Stimulated activated CD4-positive, alpha-beta T cell treated with anti-CD3 and anti-CD28 coated beads, Interleukin-15, amount 100 ng/mL, for 24 hours (primary cell): ENCODE results near the gene ENOX1.

Experiments used
- DNase-seq: peaks from one replicate; pipeline ENCODE4 v3.0.0-alpha.2; 2020

ENOX1 gene

GRCh38 chr13:43664700-43665191 lies 122.0 kb downstream of the ENOX1 start:
- peak; percentile 5 for DNase-seq

GRCh38 chr13:43663474-43664090 lies 123.2 kb downstream of the ENOX1 start:
- DNase-seq, result no peak

- no peak for DNase-seq
Observed at GRCh38 chr13:43662976-43663375, 123.8 kb downstream of the ENOX1 start.

- no peak for DNase-seq
Observed at GRCh38 chr13:43661161-43661830, 125.5 kb downstream of the ENOX1 start.

GRCh38 chr13:43657485-43657884 lies 129.3 kb downstream of the ENOX1 start:
- no peak for DNase-seq

GRCh38 chr13:43653980-43654379 lies 132.8 kb downstream of the ENOX1 start:
- DNase-seq, result no peak

- no peak for DNase-seq
Observed at GRCh38 chr13:43653395-43653794, 133.4 kb downstream of the ENOX1 start.

GRCh38 chr13:43652760-43653159 lies 134.0 kb downstream of the ENOX1 start:
- no peak for DNase-seq

- no peak for DNase-seq
Observed at GRCh38 chr13:43650882-43651281, 135.9 kb downstream of the ENOX1 start.

- no peak for DNase-seq
Observed at GRCh38 chr13:43648733-43649132, 138.0 kb downstream of the ENOX1 start.

GRCh38 chr13:43647471-43647870 lies 139.3 kb downstream of the ENOX1 start:
- no peak for DNase-seq

GRCh38 chr13:43640476-43640875 lies 146.3 kb downstream of the ENOX1 start:
- no peak for DNase-seq

- DNase-seq, result no peak
Observed at GRCh38 chr13:43631106-43631505, 155.7 kb downstream of the ENOX1 start.

GRCh38 chr13:43629691-43630480 lies 156.9 kb downstream of the ENOX1 start:
- DNase-seq, result no peak

GRCh38 chr13:43626994-43627393 lies 159.8 kb downstream of the ENOX1 start:
- DNase-seq, result no peak

GRCh38 chr13:43614063-43614462 lies 172.7 kb downstream of the ENOX1 start:
- no peak for DNase-seq

- DNase-seq, result no peak
Observed at GRCh38 chr13:43611281-43612273, 175.2 kb downstream of the ENOX1 start.

GRCh38 chr13:43608400-43609137 lies 178.2 kb downstream of the ENOX1 start:
- no peak for DNase-seq

- DNase-seq, result no peak
Observed at GRCh38 chr13:43597599-43597945, 189.2 kb downstream of the ENOX1 start.

GRCh38 chr13:43596924-43597598 lies 189.7 kb downstream of the ENOX1 start:
- peak; percentile 19 for DNase-seq

- no peak for DNase-seq
Observed at GRCh38 chr13:43596006-43596405, 190.8 kb downstream of the ENOX1 start.
